HG03039 (cell line): Measurements from ENCODE around the gene KCNJ10.
A peak's percentile ranks its signal among the peaks of the same experiment; 100 is the strongest.

Source experiments
- ATAC-seq: cut with Tn5 transposase; IDR thresholded peaks from one replicate; pipeline ENCODE4 v1.9.1; 2021; ENCODE audit warnings: mild to moderate bottlenecking, moderate library complexity; ENCODE audit not compliant: unreplicated experiment

The KCNJ10 gene

GRCh38 chr1:160099716-160100375 lies 29.9 kb upstream of the KCNJ10 start:
- no peak for ATAC-seq

GRCh38 chr1:160098852-160099561 lies 29.0 kb upstream of the KCNJ10 start:
- peak; percentile 83 for ATAC-seq

GRCh38 chr1:160097911-160098851 lies 28.2 kb upstream of the KCNJ10 start, which contains the start of gene IGSF8:
IGSF8 (minus strand) TSS chr1:160098619; CDS start chr1:160098472, 147 bp downstream.
- ATAC-seq: peak; percentile 34

- ATAC-seq: no peak
These were observed 27.4 kb upstream of the KCNJ10 start for GRCh38 chr1:160097151-160097910.

- ATAC-seq: no peak
These were observed 26.5 kb upstream of the KCNJ10 start for GRCh38 chr1:160096274-160097116.

GRCh38 chr1:160095382-160096105 lies 25.6 kb upstream of the KCNJ10 start:
- no peak for ATAC-seq

- ATAC-seq: no peak
These were observed 24.8 kb upstream of the KCNJ10 start for GRCh38 chr1:160094806-160095205.

- ATAC-seq: no peak
These were observed 24.3 kb upstream of the KCNJ10 start for GRCh38 chr1:160094291-160094625.

GRCh38 chr1:160093624-160094290 lies 23.8 kb upstream of the KCNJ10 start:
- ATAC-seq: no peak

- no peak for ATAC-seq
These were observed 23.1 kb upstream of the KCNJ10 start for GRCh38 chr1:160093069-160093395.

- ATAC-seq: no peak
These were observed 22.6 kb upstream of the KCNJ10 start for GRCh38 chr1:160092366-160093068.

GRCh38 chr1:160091666-160092223 lies 21.8 kb upstream of the KCNJ10 start:
- ATAC-seq: no peak

- ATAC-seq: no peak
These were observed 20.8 kb upstream of the KCNJ10 start for GRCh38 chr1:160090760-160091159.

GRCh38 chr1:160089883-160090282 lies 19.9 kb upstream of the KCNJ10 start:
- no peak for ATAC-seq

GRCh38 chr1:160087118-160087662 lies 17.2 kb upstream of the KCNJ10 start:
- no peak for ATAC-seq

- no peak for ATAC-seq
These were observed 16.5 kb upstream of the KCNJ10 start for GRCh38 chr1:160086456-160086892.

GRCh38 chr1:160085686-160086455 lies 15.9 kb upstream of the KCNJ10 start:
- peak; percentile 41 for ATAC-seq
